AG04449 (cell line): ENCODE measurements around the gene RNF138.
A peak's percentile ranks its signal among the peaks of the same experiment; 100 is the strongest.
"Not testable (repeated sequence)": the region's sequence is repeated elsewhere in the genome, so short reads cannot be mapped to it uniquely, and the experiment has no call there.

ENCODE experiments used
- CTCF ChIA-PET: fragments of 350-600 bp; formaldehyde crosslinking; extraction: SDS; loops from one replicate; lab custom pipeline; 2021; ENCODE audit warnings: antibody characterized with exemption; lab: Yijun Ruan, JAX
- POLR2A ChIA-PET: fragments of 400-600, 350-600 bp; formaldehyde crosslinking; extraction: SDS; loops from one replicate; lab custom pipeline; 2020; ENCODE audit warnings: antibody characterized with exemption, inconsistent platforms; lab: Yijun Ruan, JAX
- DNase-seq: peaks from one replicate; pipeline ENCODE4 v3.0.0-alpha.2; 2010; ENCODE audit warnings: low read depth, low spot score
- H3K4me3 ChIP-seq: 2 replicates; pipeline ENCODE4 v1.5.1; 2011; ENCODE audit warnings: low read depth, mild to moderate bottlenecking, control low read depth, low read length
- CTCF ChIP-seq: IDR thresholded peaks from one replicate; pipeline ENCODE4 v1.5.1; 2011; ENCODE audit warnings: mild to moderate bottlenecking, moderate library complexity, low read length, control low read depth, inconsistent platforms; ENCODE audit not compliant: insufficient read depth; ENCODE audit errors: missing control alignments

Gene RNF138

GRCh38 chr18:32081881-32082280 lies 9.8 kb upstream of the RNF138 start:
- DNase-seq = no peak
- TF ChIP-seq CTCF = no peak
- no peak overlapping the region for H3K4me3 ChIP-seq
- POLR2A ChIA-PET = no interaction called here
- CTCF ChIA-PET = no interaction called here

GRCh38 chr18:32083781-32084180 lies 7.9 kb upstream of the RNF138 start:
- ChIA-PET POLR2A (no interaction called here), CTCF (no interaction called here)

GRCh38 chr18:32086881-32087280 lies 4.8 kb upstream of the RNF138 start:
- ChIA-PET POLR2A (no interaction called here), CTCF (no interaction called here)
- no peak for TF ChIP-seq CTCF
- DNase-seq = no peak
- H3K4me3 ChIP-seq = no peak overlapping the region

More at GRCh38 chr18:32083781-32084180, 7.9 kb upstream of the RNF138 start:
- TF ChIP-seq CTCF = no peak
- DNase-seq = no peak
- H3K4me3 ChIP-seq = no peak overlapping the region

GRCh38 chr18:32090831-32091230 lies 843 bp upstream of the RNF138 start:
- POLR2A ChIA-PET, H3K4me3 ChIP-seq, DNase-seq, CTCF ChIA-PET: not testable (repeated sequence)

GRCh38 chr18:32091325-32091723 lies 350 bp upstream of the RNF138 start:
- H3K4me3 ChIP-seq = peak overlapping the region; percentile 69
- DNase-seq = no peak
- ChIA-PET POLR2A (no interaction called here), CTCF (no interaction called here)
- no peak for TF ChIP-seq CTCF

GRCh38 chr18:32092422-32093101 lies 888 bp downstream of the RNF138 start:
- POLR2A ChIA-PET = no interaction called here

More at GRCh38 chr18:32092422-32093101, 888 bp downstream of the RNF138 start:
- H3K4me3 ChIP-seq = peak overlapping the region; percentile 95
- no peak for TF ChIP-seq CTCF
- CTCF ChIA-PET = interaction anchor here (0.7 kb wide), 1 partner anchor 150 kb away, joined by 3 read pairs; the partner anchor contains the start of gene TRAPPC8
- peak; percentile 68 for DNase-seq
